Karpas-422 (cell line): ENCODE results near the gene KIAA0930. TPM values are rescaled to one million over a fixed set of nuclear protein-coding genes. Genes with fewer than 3 reads are reported as not detected.

ENCODE experiments used
- DNase-seq: peaks from one replicate; pipeline ENCODE4 v3.0.0-alpha.2; 2015
- H2AFZ ChIP-seq: fragments of 200-600 bp; sonication (generic); 2 replicates; pipeline ENCODE4 v1.6.1; 2014; ENCODE audit warnings: antibody characterized with exemption, low read length, mixed read lengths
- H3K27ac ChIP-seq: fragments of 200-600 bp; sonication (generic); 2 replicates; pipeline ENCODE4 v1.5.1; 2014; ENCODE audit warnings: mild to moderate bottlenecking, low read length, moderate library complexity
- H3K27me3 ChIP-seq: fragments of 200-600 bp; sonication (generic); 2 replicates; pipeline ENCODE4 v1.6.1; 2014; ENCODE audit warnings: low read length, mixed read lengths
- H3K36me3 ChIP-seq: fragments of 200-600 bp; sonication (generic); 2 replicates; pipeline ENCODE4 v1.6.1; 2014; ENCODE audit warnings: low read length, mixed read lengths; ENCODE audit not compliant: insufficient read depth
- H3K4me1 ChIP-seq: fragments of 200-600 bp; sonication (generic); 2 replicates; pipeline ENCODE4 v1.6.1; 2014; ENCODE audit warnings: mild to moderate bottlenecking, low read length, mixed read lengths
- H3K4me2 ChIP-seq: fragments of 200-600 bp; sonication (generic); 2 replicates; pipeline ENCODE4 v1.6.1; 2014; ENCODE audit warnings: low read length, low read depth, mild to moderate bottlenecking; ENCODE audit not compliant: poor library complexity, severe bottlenecking
- H3K4me3 ChIP-seq: fragments of 200-600 bp; sonication (generic); 2 replicates; pipeline ENCODE4 v1.5.1; 2014; ENCODE audit warnings: mild to moderate bottlenecking, antibody characterized with exemption, low read length, mixed read lengths
- H3K79me2 ChIP-seq: fragments of 200-600 bp; sonication (generic); 2 replicates; pipeline ENCODE4 v1.6.1; 2014; ENCODE audit warnings: mild to moderate bottlenecking, low read length, mixed read lengths
- H3K9ac ChIP-seq: fragments of 200-600 bp; sonication (generic); 2 replicates; pipeline ENCODE4 v1.6.0; 2014; ENCODE audit warnings: low read length
- H3K9me2 ChIP-seq: fragments of 200-600 bp; sonication (generic), shearing (Covaris generic); replicated peaks from 2 replicates; pipeline ENCODE4 v1.6.0; 2014; ENCODE audit warnings: mild to moderate bottlenecking, low read length, moderate library complexity; ENCODE audit not compliant: insufficient read depth
- H3K9me3 ChIP-seq: fragments of 300-700, 200-600 bp; sonication (generic); 2 replicates; pipeline ENCODE4 v1.6.1; 2014; ENCODE audit warnings: low read length, mixed read lengths
- H4K20me1 ChIP-seq: fragments of 200-600 bp; sonication (generic); 2 replicates; pipeline ENCODE4 v1.6.1; 2014; ENCODE audit warnings: mild to moderate bottlenecking, antibody characterized with exemption, low read length, low read depth; ENCODE audit not compliant: insufficient read depth
- total RNA-seq: library from RNA; depleted of rRNA; stranded (reverse); fragments of >200 nt; shearing (Covaris generic); gene quantifications from 2 replicates; pipeline ENCODE4 v1.2.3, GENCODE V29; 2014; ENCODE audit warnings: low replicate concordance

The KIAA0930 gene
- total RNA-seq, 1 experiment from 2014 or later, result 19.3 TPM

DNA sequence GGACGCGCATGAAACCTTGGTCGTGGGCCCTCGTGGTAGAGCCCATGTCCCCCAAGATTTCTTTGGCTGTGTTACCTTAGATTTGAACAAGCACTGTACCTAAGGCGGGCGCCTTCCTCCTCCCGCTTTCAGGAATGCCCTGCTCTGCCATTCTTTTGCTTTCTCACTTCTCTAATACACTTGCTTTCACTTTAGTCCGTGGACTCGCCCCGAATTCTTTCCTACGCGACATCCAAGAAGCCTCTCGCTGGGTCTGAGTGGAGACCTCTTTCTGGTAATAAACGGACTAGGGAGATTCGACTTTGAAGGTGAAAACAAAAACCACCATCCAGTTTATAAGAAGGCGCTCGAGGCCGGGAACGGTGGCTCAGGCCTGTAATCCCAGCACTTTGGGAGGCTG is 78.2 kb downstream of the KIAA0930 start:
- no peaks in the 10 kb centered on the region for H3K27me3 ChIP-seq
- no peaks in the 10 kb centered on the region for H3K9me2 ChIP-seq
- H3K79me2 ChIP-seq, result peaks cover 93% of the 10 kb centered on the region
- H3K9ac ChIP-seq, result peak overlapping the region; percentile 98
- H3K27ac ChIP-seq, result peak overlapping the region; percentile 73; the same call in 1 of the 2 replicates
- peaks cover 27% of the 10 kb centered on the region for H3K4me1 ChIP-seq
- DNase-seq, result no peak
- peak overlapping the region; percentile 66 for H3K4me2 ChIP-seq
- no peaks in the 10 kb centered on the region for H3K9me3 ChIP-seq
- peaks cover 27% of the 10 kb centered on the region for H3K36me3 ChIP-seq
- H4K20me1 ChIP-seq, result peaks cover 15% of the 10 kb centered on the region
- no peak overlapping the region for H2AFZ ChIP-seq
- peak overlapping the region; percentile 91 for H3K4me3 ChIP-seq

DNA sequence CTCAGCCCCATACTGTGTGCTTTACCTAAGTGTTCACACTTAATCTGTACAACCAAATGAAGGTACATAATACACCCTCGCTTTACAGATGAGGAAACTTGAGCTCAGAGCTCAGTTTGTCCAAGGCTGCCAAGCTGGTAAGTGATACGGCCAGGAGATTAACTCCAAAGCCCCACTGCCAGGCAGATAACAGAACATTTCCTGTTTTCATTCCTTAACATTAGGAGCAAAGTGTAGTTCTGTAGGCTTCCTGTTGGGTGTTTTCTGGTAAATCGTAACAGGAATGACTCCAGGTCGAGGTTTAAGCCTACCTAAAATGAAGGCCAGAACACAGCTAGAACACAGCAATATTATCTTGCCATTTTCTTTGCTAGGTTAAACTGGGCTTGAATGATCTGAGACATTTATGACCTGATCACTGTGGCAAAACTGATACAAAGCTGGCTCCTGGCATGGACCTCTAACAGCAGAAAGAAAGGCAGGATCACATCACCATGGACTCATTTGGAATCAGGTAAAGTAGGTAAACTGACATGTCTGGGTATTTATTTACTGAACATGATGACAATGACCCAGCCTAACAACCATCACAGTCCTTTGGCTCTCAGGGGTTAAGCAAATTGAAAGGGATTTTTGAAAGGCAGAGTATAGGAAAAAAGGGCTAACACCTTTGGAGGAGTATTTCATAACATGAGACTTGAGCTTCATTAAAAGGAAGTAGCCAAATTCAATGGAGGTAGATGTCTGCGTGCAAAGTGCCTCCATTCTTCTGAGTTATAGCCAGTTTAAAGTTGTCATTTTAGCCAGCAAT is 80.8 kb downstream of the KIAA0930 start:
- H3K4me2 ChIP-seq, result no peak overlapping the region

GRCh38 chr22:45157907-45158306 is 82.8 kb downstream of the KIAA0930 start:
- Histone ChIP-seq H3K9ac (no peak overlapping the region), H2AFZ (no peak overlapping the region), H3K9me3 (no peaks in the 10 kb centered on the region), H3K9me2 (no peaks in the 10 kb centered on the region), H3K27ac (no peak overlapping the region), H3K4me2 (no peak overlapping the region), H3K36me3 (peaks cover 12% of the 10 kb centered on the region; the same call in 1 of the 2 replicates), H4K20me1 (no peaks in the 10 kb centered on the region), H3K27me3 (no peaks in the 10 kb centered on the region), H3K4me1 (peaks cover 26% of the 10 kb centered on the region), H3K4me3 (no peak overlapping the region), H3K79me2 (peaks cover 65% of the 10 kb centered on the region)
- DNase-seq, result no peak

More for the DNA sequence above, 80.8 kb downstream of the KIAA0930 start:
- no peaks in the 10 kb centered on the region for H3K27me3 ChIP-seq
- no peak for DNase-seq
- H3K9me3 ChIP-seq, result no peaks in the 10 kb centered on the region
- peaks cover 12% of the 10 kb centered on the region; the same call in 1 of the 2 replicates for H3K36me3 ChIP-seq
- no peak overlapping the region for H3K27ac ChIP-seq
- peaks cover 17% of the 10 kb centered on the region for H3K4me1 ChIP-seq
- H2AFZ ChIP-seq, result no peak overlapping the region
- peaks cover 2% of the 10 kb centered on the region; the same call in 1 of the 2 replicates for H4K20me1 ChIP-seq
- H3K9ac ChIP-seq, result no peak overlapping the region
- H3K4me3 ChIP-seq, result no peak overlapping the region
- no peaks in the 10 kb centered on the region for H3K9me2 ChIP-seq
- peaks cover 74% of the 10 kb centered on the region for H3K79me2 ChIP-seq

DNA sequence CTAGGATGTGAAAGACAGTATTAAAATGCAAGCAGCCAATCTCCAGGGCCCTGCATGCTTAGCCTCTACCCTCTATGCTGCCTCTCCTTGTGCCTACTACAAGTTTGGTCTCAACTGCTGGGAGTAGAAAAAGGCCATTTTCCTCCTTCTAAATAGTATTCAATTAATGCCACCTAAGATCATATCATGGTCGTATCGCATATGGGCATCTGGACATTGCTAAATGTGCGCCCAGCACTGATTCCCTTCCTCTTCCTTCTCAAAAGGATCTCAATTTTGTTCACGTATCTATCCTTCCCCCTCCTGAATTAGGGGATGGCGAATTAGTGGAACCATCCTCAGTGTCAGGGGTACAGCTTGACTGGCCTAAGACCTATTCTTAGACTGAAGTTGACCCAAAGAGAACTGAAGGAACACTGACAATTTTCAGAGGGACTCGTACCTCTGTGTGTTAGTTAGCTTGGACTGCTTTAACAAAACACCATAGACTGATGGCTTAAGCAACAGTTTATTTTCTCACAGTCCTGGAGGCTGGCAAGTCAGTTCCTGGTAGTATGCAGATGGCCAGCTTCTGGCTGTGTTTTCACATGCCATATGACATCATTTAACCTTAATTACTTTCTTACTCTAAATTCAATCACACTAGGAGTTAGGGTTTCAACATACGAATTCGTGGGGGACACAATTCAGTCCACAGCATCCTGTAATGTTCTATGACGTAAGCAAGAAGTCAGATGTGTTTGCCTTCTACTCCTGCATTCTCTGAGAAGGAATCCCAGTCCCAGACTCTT is 85.4 kb downstream of the KIAA0930 start:
- H3K27me3 ChIP-seq, result no peaks in the 10 kb centered on the region
- H3K4me1 ChIP-seq, result peaks cover 9% of the 10 kb centered on the region; the same call in 1 of the 2 replicates
- H3K36me3 ChIP-seq, result peaks cover 16% of the 10 kb centered on the region; the same call in 1 of the 2 replicates
- H2AFZ ChIP-seq, result no peak overlapping the region
- no peaks in the 10 kb centered on the region for H3K9me3 ChIP-seq
- H3K4me3 ChIP-seq, result no peak overlapping the region
- H3K79me2 ChIP-seq, result peaks cover 44% of the 10 kb centered on the region
- no peak for DNase-seq
- H3K4me2 ChIP-seq, result no peak overlapping the region
- H4K20me1 ChIP-seq, result no peaks in the 10 kb centered on the region
- H3K9me2 ChIP-seq, result no peaks in the 10 kb centered on the region
- no peak overlapping the region for H3K27ac ChIP-seq
- no peak overlapping the region for H3K9ac ChIP-seq

GRCh38 chr22:45154383-45154782 is 86.3 kb downstream of the KIAA0930 start:
- Histone ChIP-seq H2AFZ (no peak overlapping the region), H3K27me3 (no peaks in the 10 kb centered on the region), H3K4me3 (no peak overlapping the region), H3K9me2 (no peaks in the 10 kb centered on the region), H3K4me2 (no peak overlapping the region), H3K27ac (no peak overlapping the region), H3K9me3 (no peaks in the 10 kb centered on the region), H4K20me1 (no peaks in the 10 kb centered on the region), H3K36me3 (peaks cover 16% of the 10 kb centered on the region; the same call in 1 of the 2 replicates), H3K4me1 (peaks cover 9% of the 10 kb centered on the region; the same call in 1 of the 2 replicates), H3K9ac (no peak overlapping the region), H3K79me2 (peaks cover 35% of the 10 kb centered on the region)
- no peak for DNase-seq

GRCh38 chr22:45151503-45151902 is 89.2 kb downstream of the KIAA0930 start:
- no peak overlapping the region for H3K4me2 ChIP-seq
- H3K9me3 ChIP-seq, result no peaks in the 10 kb centered on the region
- no peak overlapping the region for H3K27ac ChIP-seq
- no peaks in the 10 kb centered on the region for H3K9me2 ChIP-seq
- H3K79me2 ChIP-seq, result peaks cover 13% of the 10 kb centered on the region
- H4K20me1 ChIP-seq, result no peaks in the 10 kb centered on the region
- peaks cover 9% of the 10 kb centered on the region; the same call in 1 of the 2 replicates for H3K4me1 ChIP-seq
- peaks cover 11% of the 10 kb centered on the region; the same call in 1 of the 2 replicates for H3K36me3 ChIP-seq
- H3K9ac ChIP-seq, result no peak overlapping the region
- no peak overlapping the region for H3K4me3 ChIP-seq
- H3K27me3 ChIP-seq, result no peaks in the 10 kb centered on the region
- DNase-seq, result no peak
- H2AFZ ChIP-seq, result no peak overlapping the region

DNA sequence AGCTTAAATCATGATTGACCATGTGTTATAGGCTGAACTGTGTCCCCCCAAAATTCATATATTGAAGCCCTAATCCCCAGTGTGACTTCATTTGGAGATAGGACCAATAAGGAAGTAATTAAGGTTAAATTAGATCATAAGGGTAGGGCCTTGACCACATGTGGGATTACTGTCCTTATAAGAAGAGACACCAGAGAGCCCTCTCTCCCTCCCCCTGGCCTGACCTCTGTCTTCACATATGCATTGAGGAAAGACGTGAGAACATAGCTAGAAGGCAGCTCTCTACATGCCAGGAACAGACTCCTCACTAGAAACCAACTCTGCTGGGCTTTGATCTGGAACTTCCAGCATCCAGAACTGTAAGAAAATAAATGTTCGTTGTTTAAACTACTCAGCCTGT is 90.6 kb downstream of the KIAA0930 start:
- H3K36me3 ChIP-seq, result peaks cover 11% of the 10 kb centered on the region; the same call in 1 of the 2 replicates
- H3K9me3 ChIP-seq, result no peaks in the 10 kb centered on the region
- no peak overlapping the region for H3K9ac ChIP-seq
- no peaks in the 10 kb centered on the region for H3K9me2 ChIP-seq
- no peaks in the 10 kb centered on the region for H3K27me3 ChIP-seq
- H3K4me1 ChIP-seq, result peaks cover 9% of the 10 kb centered on the region; the same call in 1 of the 2 replicates
- H4K20me1 ChIP-seq, result no peaks in the 10 kb centered on the region
- H3K79me2 ChIP-seq, result peaks cover 13% of the 10 kb centered on the region
- H3K4me2 ChIP-seq, result no peak overlapping the region
- H3K4me3 ChIP-seq, result no peak overlapping the region
- DNase-seq, result no peak
- no peak overlapping the region for H3K27ac ChIP-seq
- H2AFZ ChIP-seq, result no peak overlapping the region

DNA sequence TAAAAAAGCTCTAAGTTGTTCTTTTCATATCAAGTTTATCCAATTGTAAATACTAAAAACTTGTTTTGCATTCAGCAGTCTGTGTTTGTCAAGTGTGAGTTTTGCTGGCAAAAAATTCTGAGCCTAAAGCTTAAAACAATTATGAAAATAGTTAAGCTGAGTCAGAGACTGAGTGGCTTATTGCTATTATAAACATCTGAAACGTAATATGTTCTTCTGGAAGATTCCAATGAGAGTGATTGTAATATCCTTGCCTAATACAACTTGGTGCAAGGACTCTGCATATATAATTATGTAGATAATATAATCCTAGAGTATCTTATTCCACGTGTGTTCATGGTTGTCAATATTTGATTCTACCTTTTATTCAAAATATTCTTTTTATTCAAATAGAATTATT is 91.0 kb downstream of the KIAA0930 start:
- H2AFZ ChIP-seq, result no peak overlapping the region
- H3K27ac ChIP-seq, result no peak overlapping the region
- no peaks in the 10 kb centered on the region for H3K27me3 ChIP-seq
- H4K20me1 ChIP-seq, result no peaks in the 10 kb centered on the region
- H3K79me2 ChIP-seq, result peaks cover 9% of the 10 kb centered on the region
- no peak overlapping the region for H3K4me2 ChIP-seq
- H3K9me2 ChIP-seq, result no peaks in the 10 kb centered on the region
- no peak overlapping the region for H3K4me3 ChIP-seq
- no peaks in the 10 kb centered on the region for H3K9me3 ChIP-seq
- no peak for DNase-seq
- peaks cover 9% of the 10 kb centered on the region; the same call in 1 of the 2 replicates for H3K4me1 ChIP-seq
- peaks cover 11% of the 10 kb centered on the region; the same call in 1 of the 2 replicates for H3K36me3 ChIP-seq
- H3K9ac ChIP-seq, result no peak overlapping the region
